C4-2B (cell line): ENCODE results near the gene PTPRN2.

ENCODE experiments used
- H3K27ac ChIP-seq: fragments of 450-650 bp; 2 replicates; pipeline ENCODE4 v1.5.1; 2017
- ZFX ChIP-seq: fragments of 450-650 bp; IDR thresholded peaks from 2 replicates; pipeline ENCODE4 v1.6.1; 2017
- TF ChIP-seq, protein P1 (sequence below): fragments of 450-650 bp; conservative IDR thresholded peaks from 2 replicates; pipeline ENCODE4 v1.5.1; 2017; ENCODE audit warnings: mild to moderate bottlenecking

The PTPRN2 gene

DNA sequence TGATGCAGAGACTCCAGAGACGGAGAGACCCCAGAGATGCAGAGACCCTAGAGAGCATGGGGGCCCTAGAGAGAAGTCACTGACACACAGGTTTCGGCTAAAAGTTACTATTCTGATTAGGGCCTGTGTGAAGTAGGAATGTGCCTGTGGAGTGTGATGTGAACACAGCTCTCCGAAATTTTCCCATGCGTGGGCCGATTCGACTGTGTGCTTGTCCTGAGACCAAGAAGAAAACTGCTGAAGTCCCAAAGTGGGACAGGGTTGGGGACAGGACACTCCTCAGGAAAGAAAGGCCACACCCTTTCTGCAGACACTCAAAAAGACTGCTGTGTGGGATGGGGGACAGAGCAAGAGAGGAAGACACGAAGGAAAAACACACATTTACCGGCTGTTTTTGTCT, 533.5 kb downstream of the PTPRN2 start:
- H3K27ac ChIP-seq: no peak overlapping the region
- TF ChIP-seq ZFX: no peak
- TF ChIP-seq, protein P1, sequence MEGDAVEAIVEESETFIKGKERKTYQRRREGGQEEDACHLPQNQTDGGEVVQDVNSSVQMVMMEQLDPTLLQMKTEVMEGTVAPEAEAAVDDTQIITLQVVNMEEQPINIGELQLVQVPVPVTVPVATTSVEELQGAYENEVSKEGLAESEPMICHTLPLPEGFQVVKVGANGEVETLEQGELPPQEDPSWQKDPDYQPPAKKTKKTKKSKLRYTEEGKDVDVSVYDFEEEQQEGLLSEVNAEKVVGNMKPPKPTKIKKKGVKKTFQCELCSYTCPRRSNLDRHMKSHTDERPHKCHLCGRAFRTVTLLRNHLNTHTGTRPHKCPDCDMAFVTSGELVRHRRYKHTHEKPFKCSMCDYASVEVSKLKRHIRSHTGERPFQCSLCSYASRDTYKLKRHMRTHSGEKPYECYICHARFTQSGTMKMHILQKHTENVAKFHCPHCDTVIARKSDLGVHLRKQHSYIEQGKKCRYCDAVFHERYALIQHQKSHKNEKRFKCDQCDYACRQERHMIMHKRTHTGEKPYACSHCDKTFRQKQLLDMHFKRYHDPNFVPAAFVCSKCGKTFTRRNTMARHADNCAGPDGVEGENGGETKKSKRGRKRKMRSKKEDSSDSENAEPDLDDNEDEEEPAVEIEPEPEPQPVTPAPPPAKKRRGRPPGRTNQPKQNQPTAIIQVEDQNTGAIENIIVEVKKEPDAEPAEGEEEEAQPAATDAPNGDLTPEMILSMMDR: no peak

DNA sequence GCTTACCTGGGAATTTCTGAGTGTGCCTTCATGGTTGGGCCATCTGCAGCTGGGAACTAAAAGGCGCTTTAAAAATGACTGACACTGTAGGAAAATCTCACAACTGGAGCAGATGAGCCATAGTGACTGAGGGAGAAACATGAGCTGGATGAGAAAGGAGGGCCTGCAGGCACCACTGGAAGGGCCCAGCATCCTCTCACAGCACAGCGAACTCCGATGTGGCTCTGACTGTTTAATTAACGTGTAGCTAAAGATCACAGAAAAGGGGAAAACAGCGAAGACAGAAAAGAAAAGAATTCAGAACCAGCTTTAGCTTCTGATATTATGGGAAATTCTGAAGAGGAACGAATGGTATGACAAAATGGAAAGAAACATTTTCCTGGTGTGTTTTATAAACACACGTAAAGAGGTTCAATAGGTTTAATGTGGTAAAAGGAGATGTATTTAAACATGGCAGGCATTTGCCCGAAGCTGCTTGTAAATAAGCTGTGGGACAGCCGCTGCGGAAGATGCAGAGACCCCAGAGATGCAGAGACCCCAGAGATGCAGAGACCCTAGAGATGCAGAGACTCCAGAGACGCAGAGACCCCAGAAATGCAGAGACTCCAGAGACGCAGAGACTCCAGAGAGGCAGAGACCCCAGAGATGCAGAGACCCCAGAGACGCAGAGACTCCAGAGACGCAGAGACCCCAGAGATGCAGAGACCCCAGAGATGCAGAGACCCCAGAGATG, 534.3 kb downstream of the PTPRN2 start:
- no peak overlapping the region for H3K27ac ChIP-seq
- TF ChIP-seq, protein P1: no peak
- no peak for TF ChIP-seq ZFX

DNA sequence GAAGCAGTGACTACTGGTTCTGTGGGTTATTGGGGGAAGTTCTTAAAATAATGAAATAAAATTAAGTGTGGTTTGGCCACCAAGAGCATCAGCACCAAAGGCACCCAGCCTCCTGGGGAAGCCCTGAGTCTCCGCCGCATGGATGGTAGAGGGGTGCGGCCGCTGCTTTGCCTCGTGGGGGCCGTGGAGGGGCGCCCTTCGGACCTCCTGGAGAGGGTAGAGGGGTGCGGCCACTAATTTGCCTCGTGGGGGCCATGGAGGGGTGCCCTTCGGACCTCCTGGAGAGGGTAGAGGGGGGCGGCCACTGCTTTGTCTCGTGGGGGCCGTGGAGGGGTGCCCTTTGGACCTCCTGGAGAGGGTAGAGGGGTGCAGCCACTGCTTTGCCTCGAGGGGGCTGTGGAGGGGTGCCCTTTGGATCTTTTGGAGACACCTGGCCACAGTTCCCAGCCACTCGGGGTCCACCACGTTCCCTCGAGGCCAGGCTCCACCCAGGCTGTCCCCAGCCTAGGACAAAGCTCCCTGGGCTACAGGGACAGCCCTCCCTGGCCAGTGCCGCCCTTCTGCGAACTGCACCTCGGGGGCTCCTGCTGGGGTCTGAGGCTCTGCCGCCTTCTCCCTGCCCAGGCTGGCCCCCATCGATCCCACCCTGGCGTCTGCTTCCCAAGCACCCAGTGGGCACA, 535.1 kb downstream of the PTPRN2 start:
- no peak overlapping the region for H3K27ac ChIP-seq
- TF ChIP-seq ZFX: no peak

DNA sequence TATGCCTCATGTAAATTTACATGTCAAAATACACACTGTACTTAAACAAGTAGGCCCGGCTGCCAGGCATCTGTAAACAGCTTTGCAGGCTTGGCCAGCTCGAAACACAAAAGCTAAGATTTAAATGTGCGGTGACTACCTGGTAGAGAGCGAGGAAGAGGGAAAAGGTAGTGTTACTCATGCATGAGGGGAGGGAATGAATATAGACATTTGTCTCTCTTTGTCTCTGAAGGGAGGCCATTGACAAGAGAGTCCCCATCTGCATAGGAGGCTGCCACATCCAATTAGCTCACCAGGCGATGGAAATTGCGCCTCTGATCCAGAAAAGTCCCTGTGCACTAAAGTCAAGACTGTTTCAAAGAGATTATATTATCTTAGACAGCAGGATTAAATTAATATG, 535.8 kb downstream of the PTPRN2 start:
- H3K27ac ChIP-seq: no peak overlapping the region
- TF ChIP-seq ZFX: no peak
- TF ChIP-seq, protein P1: no peak

DNA sequence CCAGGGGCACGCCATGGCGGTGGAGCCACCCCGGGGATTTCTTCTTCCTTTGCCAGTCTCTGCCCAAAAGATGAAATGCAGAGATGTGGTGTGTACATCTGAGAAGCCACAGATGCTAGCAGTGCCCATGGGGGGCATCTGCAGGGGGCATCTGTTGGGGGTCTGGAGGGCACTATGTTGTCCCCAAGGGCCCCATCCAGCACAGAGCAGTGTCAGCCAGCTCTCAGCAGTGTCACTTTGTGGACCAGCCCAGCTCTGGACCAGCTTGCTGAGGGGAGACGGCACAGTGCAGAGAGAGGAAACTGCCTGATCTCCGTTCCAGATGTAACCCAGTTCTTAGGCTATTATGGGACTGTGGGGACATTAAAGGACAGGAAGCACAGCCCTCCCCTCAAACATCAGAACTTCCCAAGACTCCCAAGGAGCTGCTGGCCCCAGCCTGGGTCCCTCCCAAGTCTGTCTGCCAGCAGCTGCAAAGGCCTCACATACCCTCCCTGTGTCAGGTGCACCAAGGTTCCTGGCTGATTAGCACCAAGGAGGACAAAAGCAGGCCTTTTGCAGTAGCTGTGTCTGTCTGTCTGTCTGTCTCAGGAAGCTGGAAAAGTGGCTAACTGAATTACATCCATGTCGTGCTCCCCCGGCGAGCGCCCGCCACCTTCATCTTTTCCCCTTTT, 536.5 kb downstream of the PTPRN2 start:
- H3K27ac ChIP-seq: no peak overlapping the region

DNA sequence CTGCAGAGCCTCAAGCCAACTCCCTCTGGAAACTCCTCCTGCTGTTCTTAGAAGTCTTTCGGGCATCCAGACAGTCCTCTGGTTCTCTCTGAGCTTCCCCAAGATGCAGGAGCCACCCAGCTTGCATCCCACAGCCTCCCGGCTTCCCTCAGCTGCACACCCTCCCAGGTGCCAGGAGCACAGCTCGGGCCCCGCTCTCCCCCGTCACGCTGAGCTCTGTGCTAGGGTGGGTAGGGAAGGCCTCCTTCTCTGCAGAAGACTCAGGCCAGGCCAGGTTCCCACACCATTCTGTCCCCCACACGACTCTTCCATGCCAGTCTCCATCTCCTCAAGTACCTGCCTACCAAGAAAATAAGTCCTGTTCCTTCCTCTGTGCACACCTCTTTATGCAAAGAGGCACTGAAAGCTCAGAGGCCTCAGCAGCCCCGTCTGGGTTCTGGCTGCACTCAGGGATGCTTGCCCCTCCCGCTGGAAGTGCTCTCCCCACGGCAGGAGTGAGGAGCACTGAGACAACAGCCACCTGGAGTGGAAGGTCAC, 537.1 kb downstream of the PTPRN2 start:
- H3K27ac ChIP-seq: no peak overlapping the region
- TF ChIP-seq ZFX: no peak
- TF ChIP-seq, protein P1: no peak

More for the DNA sequence above, 536.5 kb downstream of the PTPRN2 start:
- TF ChIP-seq ZFX: no peak
- TF ChIP-seq, protein P1: no peak

DNA sequence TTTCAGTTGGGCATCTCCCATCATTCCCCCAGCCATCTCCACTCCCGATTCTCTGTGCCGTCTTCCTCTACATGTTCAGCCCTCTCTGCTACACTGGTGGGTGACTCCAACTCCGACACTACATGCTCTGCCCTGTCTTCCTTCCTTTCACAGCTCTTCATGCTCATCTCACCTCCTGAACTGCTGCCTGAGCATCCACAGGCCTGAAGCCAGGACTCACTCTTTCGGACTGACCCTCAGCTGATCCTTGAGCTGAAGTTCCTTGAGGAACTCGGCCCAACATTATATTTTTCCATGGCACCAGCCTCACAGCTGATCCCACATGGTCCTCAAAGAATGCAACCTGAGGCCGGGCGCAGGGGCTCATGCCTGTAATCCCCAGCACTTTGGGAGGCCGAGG, 538.4 kb downstream of the PTPRN2 start:
- no peak overlapping the region for H3K27ac ChIP-seq
- no peak for TF ChIP-seq ZFX
- TF ChIP-seq, protein P1: no peak
